Karpas-422 (cell line): Measurements from ENCODE around the gene DYNLL2. TPM values are rescaled to one million over a fixed set of nuclear protein-coding genes. Genes with fewer than 3 reads are reported as not detected.
"Not testable (repeated sequence)": the region's sequence is repeated elsewhere in the genome, so short reads cannot be mapped to it uniquely, and the experiment has no call there.

Experiments used
- DNase-seq: peaks from one replicate; pipeline ENCODE4 v3.0.0-alpha.2; 2015
- H2AFZ ChIP-seq: fragments of 200-600 bp; sonication (generic); 2 replicates; pipeline ENCODE4 v1.6.1; 2014; ENCODE audit warnings: antibody characterized with exemption, low read length, mixed read lengths
- H3K27ac ChIP-seq: fragments of 200-600 bp; sonication (generic); 2 replicates; pipeline ENCODE4 v1.5.1; 2014; ENCODE audit warnings: mild to moderate bottlenecking, low read length, moderate library complexity
- H3K27me3 ChIP-seq: fragments of 200-600 bp; sonication (generic); 2 replicates; pipeline ENCODE4 v1.6.1; 2014; ENCODE audit warnings: low read length, mixed read lengths
- H3K36me3 ChIP-seq: fragments of 200-600 bp; sonication (generic); 2 replicates; pipeline ENCODE4 v1.6.1; 2014; ENCODE audit warnings: low read length, mixed read lengths; ENCODE audit not compliant: insufficient read depth
- H3K4me1 ChIP-seq: fragments of 200-600 bp; sonication (generic); 2 replicates; pipeline ENCODE4 v1.6.1; 2014; ENCODE audit warnings: mild to moderate bottlenecking, low read length, mixed read lengths
- H3K4me2 ChIP-seq: fragments of 200-600 bp; sonication (generic); 2 replicates; pipeline ENCODE4 v1.6.1; 2014; ENCODE audit warnings: low read length, low read depth, mild to moderate bottlenecking; ENCODE audit not compliant: poor library complexity, severe bottlenecking
- H3K4me3 ChIP-seq: fragments of 200-600 bp; sonication (generic); 2 replicates; pipeline ENCODE4 v1.5.1; 2014; ENCODE audit warnings: mild to moderate bottlenecking, antibody characterized with exemption, low read length, mixed read lengths
- H3K79me2 ChIP-seq: fragments of 200-600 bp; sonication (generic); 2 replicates; pipeline ENCODE4 v1.6.1; 2014; ENCODE audit warnings: mild to moderate bottlenecking, low read length, mixed read lengths
- H3K9ac ChIP-seq: fragments of 200-600 bp; sonication (generic); 2 replicates; pipeline ENCODE4 v1.6.0; 2014; ENCODE audit warnings: low read length
- H3K9me2 ChIP-seq: fragments of 200-600 bp; sonication (generic), shearing (Covaris generic); replicated peaks from 2 replicates; pipeline ENCODE4 v1.6.0; 2014; ENCODE audit warnings: mild to moderate bottlenecking, low read length, moderate library complexity; ENCODE audit not compliant: insufficient read depth
- H3K9me3 ChIP-seq: fragments of 300-700, 200-600 bp; sonication (generic); 2 replicates; pipeline ENCODE4 v1.6.1; 2014; ENCODE audit warnings: low read length, mixed read lengths
- H4K20me1 ChIP-seq: fragments of 200-600 bp; sonication (generic); 2 replicates; pipeline ENCODE4 v1.6.1; 2014; ENCODE audit warnings: mild to moderate bottlenecking, antibody characterized with exemption, low read length, low read depth; ENCODE audit not compliant: insufficient read depth
- total RNA-seq: library from RNA; depleted of rRNA; stranded (reverse); fragments of >200 nt; shearing (Covaris generic); gene quantifications from 2 replicates; pipeline ENCODE4 v1.2.3, GENCODE V29; 2014; ENCODE audit warnings: low replicate concordance

Gene DYNLL2
- total RNA-seq, 1 experiment from 2014 or later = 18.2 TPM

- H3K4me2 ChIP-seq = no peak overlapping the region
- no peak overlapping the region for H3K9ac ChIP-seq
- no peaks in the 10 kb centered on the region for H3K4me1 ChIP-seq
- H3K9me2 ChIP-seq = no peaks in the 10 kb centered on the region
- no peak overlapping the region for H3K4me3 ChIP-seq
- H3K9me3 ChIP-seq = no peaks in the 10 kb centered on the region
- DNase-seq = no peak
- H3K36me3 ChIP-seq = no peaks in the 10 kb centered on the region
- no peak overlapping the region for H3K27ac ChIP-seq
- no peak overlapping the region for H2AFZ ChIP-seq
- H3K79me2 ChIP-seq = no peaks in the 10 kb centered on the region
- H3K27me3 ChIP-seq = no peaks in the 10 kb centered on the region
- H4K20me1 ChIP-seq = no peaks in the 10 kb centered on the region
Observed at GRCh38 chr17:58117382-58117781, 34.2 kb downstream of the DYNLL2 start.

DNA sequence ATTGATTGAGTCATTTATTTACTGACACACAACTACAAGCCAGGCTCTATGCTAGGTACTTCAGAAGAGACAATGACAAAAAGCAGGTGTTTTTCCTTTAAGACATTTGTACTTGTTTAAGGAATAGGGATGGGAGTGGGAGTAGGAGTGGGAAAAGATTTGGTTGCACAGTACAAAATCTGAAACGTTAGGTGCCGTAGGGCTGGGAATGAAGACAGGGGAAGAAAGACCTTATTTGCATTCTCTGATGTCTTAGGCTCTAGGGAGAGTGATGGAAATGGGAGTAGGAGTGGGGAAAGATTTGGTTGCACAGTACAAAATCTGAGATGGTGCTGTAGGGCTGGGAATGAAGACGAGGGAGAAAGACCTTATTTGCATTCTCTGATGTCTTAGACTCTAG lies 36.3 kb downstream of the DYNLL2 start:
- no peaks in the 10 kb centered on the region for H3K36me3 ChIP-seq
- no peak overlapping the region for H2AFZ ChIP-seq
- no peak overlapping the region for H3K27ac ChIP-seq
- no peak overlapping the region for H3K9ac ChIP-seq
- no peaks in the 10 kb centered on the region for H4K20me1 ChIP-seq
- H3K4me1 ChIP-seq = no peaks in the 10 kb centered on the region
- H3K4me3 ChIP-seq = no peak overlapping the region
- H3K9me2 ChIP-seq = no peaks in the 10 kb centered on the region
- no peaks in the 10 kb centered on the region for H3K27me3 ChIP-seq
- no peaks in the 10 kb centered on the region for H3K79me2 ChIP-seq
- H3K9me3 ChIP-seq = no peaks in the 10 kb centered on the region
- no peak overlapping the region for H3K4me2 ChIP-seq
- peak; percentile 24 for DNase-seq

- Histone ChIP-seq H3K4me3 (no peak overlapping the region), H3K9ac (no peak overlapping the region), H3K27me3 (0 out of 2 replicates have a peak, but pooled peaks cover under 1% of the 10 kb centered on the region), H3K27ac (no peak overlapping the region), H3K79me2 (no peaks in the 10 kb centered on the region), H3K4me2 (no peak overlapping the region), H3K9me2 (no peaks in the 10 kb centered on the region), H2AFZ (no peak overlapping the region), H3K4me1 (no peaks in the 10 kb centered on the region), H4K20me1 (no peaks in the 10 kb centered on the region), H3K36me3 (no peaks in the 10 kb centered on the region), H3K9me3 (no peaks in the 10 kb centered on the region)
- peak; percentile 83 for DNase-seq
Observed at GRCh38 chr17:58120195-58120822, 37.1 kb downstream of the DYNLL2 start.

- H3K36me3 ChIP-seq = no peaks in the 10 kb centered on the region
- H4K20me1 ChIP-seq = no peaks in the 10 kb centered on the region
- no peak overlapping the region for H3K4me3 ChIP-seq
- H3K9ac ChIP-seq = no peak overlapping the region
- 0 out of 2 replicates have a peak, but pooled peaks cover 2% of the 10 kb centered on the region for H3K27me3 ChIP-seq
- no peak overlapping the region for H2AFZ ChIP-seq
- H3K9me2 ChIP-seq = no peaks in the 10 kb centered on the region
- H3K27ac ChIP-seq = no peak overlapping the region
- no peaks in the 10 kb centered on the region for H3K4me1 ChIP-seq
- no peaks in the 10 kb centered on the region for H3K9me3 ChIP-seq
- no peak overlapping the region for H3K4me2 ChIP-seq
- peak; percentile 61 for DNase-seq
- no peaks in the 10 kb centered on the region for H3K79me2 ChIP-seq
Observed at GRCh38 chr17:58121925-58122324, 38.7 kb downstream of the DYNLL2 start.

DNA sequence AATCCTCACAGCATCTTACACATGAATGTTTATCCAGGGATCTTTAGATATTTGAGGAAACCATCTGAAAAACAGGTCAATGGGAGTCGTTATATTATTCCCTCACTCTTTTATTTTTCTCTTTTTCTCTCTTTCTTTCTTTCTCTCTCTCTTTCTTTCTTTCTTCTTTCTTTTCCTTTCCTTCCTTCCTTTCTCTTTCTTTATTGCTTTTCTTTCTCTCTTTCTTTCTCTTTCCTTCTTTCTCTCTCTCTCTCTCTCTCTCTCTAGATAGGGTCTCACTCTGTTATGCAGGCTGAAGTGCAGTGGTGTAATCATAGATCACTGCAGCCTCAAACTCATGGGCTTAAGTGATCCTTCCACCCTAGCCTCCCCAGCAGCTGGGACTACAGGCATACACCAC lies 44.6 kb downstream of the DYNLL2 start:
- Histone ChIP-seq H4K20me1 (no peaks in the 10 kb centered on the region), H3K9me3 (peaks cover 4% of the 10 kb centered on the region), H3K4me1 (no peaks in the 10 kb centered on the region), H3K9me2 (no peaks in the 10 kb centered on the region), H3K4me3 (no peak overlapping the region), H3K4me2 (no peak overlapping the region), H3K79me2 (no peaks in the 10 kb centered on the region), H3K27ac (no peak overlapping the region), H2AFZ (no peak overlapping the region), H3K27me3 (0 out of 2 replicates have a peak, but pooled peaks cover 2% of the 10 kb centered on the region), H3K9ac (no peak overlapping the region), H3K36me3 (no peaks in the 10 kb centered on the region)
- DNase-seq = no peak

DNA sequence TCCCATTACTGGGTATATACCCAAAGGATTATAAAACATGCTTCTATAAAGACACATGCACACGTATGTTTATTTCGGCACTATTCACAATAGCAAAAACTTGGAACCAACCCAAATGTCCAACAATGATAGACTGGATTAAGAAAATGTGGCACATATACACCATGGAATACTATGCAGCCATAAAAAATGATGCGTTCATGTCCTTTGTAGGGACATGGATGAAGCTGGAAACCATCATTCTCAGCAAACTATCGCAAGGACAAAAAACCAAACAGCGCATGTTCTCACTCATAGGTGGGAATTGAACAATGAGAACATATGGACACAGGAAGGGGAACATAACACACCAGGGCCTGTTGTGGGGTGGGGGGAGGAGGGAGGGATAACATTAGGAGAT lies 49.5 kb downstream of the DYNLL2 start:
- not testable (repeated sequence) for H3K4me2 ChIP-seq, H3K4me3 ChIP-seq, H3K9me2 ChIP-seq, H3K27me3 ChIP-seq, H3K36me3 ChIP-seq, H3K79me2 ChIP-seq, H3K9ac ChIP-seq, H3K4me1 ChIP-seq, H2AFZ ChIP-seq, H3K9me3 ChIP-seq, H4K20me1 ChIP-seq, H3K27ac ChIP-seq, DNase-seq

- Histone ChIP-seq H3K27me3 (0 out of 2 replicates have a peak, but pooled peaks cover 4% of the 10 kb centered on the region), H3K9ac (no peak overlapping the region), H3K27ac (no peak overlapping the region), H3K9me2 (no peaks in the 10 kb centered on the region), H3K4me2 (no peak overlapping the region), H3K36me3 (no peaks in the 10 kb centered on the region), H2AFZ (no peak overlapping the region), H3K79me2 (no peaks in the 10 kb centered on the region), H3K9me3 (no peaks in the 10 kb centered on the region), H3K4me1 (no peaks in the 10 kb centered on the region), H4K20me1 (no peaks in the 10 kb centered on the region), H3K4me3 (no peak overlapping the region)
- DNase-seq = peak; percentile 71
Observed at GRCh38 chr17:58136669-58137279, 53.6 kb downstream of the DYNLL2 start.

- no peaks in the 10 kb centered on the region for H4K20me1 ChIP-seq
- DNase-seq = no peak
- no peak overlapping the region for H2AFZ ChIP-seq
- no peaks in the 10 kb centered on the region for H3K36me3 ChIP-seq
- H3K9me3 ChIP-seq = no peaks in the 10 kb centered on the region
- H3K27ac ChIP-seq = no peak overlapping the region
- no peaks in the 10 kb centered on the region for H3K9me2 ChIP-seq
- no peak overlapping the region for H3K9ac ChIP-seq
- no peaks in the 10 kb centered on the region for H3K79me2 ChIP-seq
- peaks cover 3% of the 10 kb centered on the region for H3K27me3 ChIP-seq
- no peaks in the 10 kb centered on the region for H3K4me1 ChIP-seq
- no peak overlapping the region for H3K4me3 ChIP-seq
- H3K4me2 ChIP-seq = no peak overlapping the region
Observed at GRCh38 chr17:58141505-58141904, 58.3 kb downstream of the DYNLL2 start.
